Measurements from ENCODE around the gene ZNF565.

ZNF565 gene

DNA sequence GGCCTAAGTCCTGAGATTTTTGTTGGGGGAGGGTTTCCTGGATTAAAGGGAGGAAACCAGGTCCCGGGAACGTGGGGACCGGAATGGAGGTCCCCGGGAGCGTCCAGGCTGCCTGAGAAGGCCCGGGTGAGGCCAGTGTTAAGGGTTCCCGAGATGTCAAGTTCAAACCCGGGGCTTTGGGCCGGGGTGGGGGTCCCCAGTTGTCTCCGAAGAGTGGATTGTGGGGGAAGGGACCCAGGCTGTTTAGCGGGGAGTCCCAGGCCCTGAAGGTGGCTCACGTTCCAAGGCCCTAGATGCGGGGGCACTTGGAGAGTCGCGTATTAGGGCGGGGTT, 62.5 kb downstream of the ZNF565 start:
- Histone ChIP-seq H3K4me3 (replicated peaks; ENCODE audit: insufficient read depth, low read length) (no peak overlapping the region), H3K27ac (replicated peaks) (no peak overlapping the region), H3K27me3 (ENCODE audit: insufficient read depth, poor library complexity, severe bottlenecking) (no peaks in the 10 kb centered on the region)
- DNase-seq (ENCODE audit: low read depth in 1 of 2, low spot score in 1 of 2), result no peak
- TF ChIP-seq POLR2AphosphoS5 (IDR thresholded peaks at IDR 0.05; ENCODE audit: low read depth) (no peak), SPI1 (IDR thresholded peaks at IDR 0.05; ENCODE audit: borderline replicate concordance, low read depth) (no peak), GABPA (IDR thresholded peaks at IDR 0.05; ENCODE audit: low read depth) (no peak)
- TF ChIP-seq, protein P1, sequence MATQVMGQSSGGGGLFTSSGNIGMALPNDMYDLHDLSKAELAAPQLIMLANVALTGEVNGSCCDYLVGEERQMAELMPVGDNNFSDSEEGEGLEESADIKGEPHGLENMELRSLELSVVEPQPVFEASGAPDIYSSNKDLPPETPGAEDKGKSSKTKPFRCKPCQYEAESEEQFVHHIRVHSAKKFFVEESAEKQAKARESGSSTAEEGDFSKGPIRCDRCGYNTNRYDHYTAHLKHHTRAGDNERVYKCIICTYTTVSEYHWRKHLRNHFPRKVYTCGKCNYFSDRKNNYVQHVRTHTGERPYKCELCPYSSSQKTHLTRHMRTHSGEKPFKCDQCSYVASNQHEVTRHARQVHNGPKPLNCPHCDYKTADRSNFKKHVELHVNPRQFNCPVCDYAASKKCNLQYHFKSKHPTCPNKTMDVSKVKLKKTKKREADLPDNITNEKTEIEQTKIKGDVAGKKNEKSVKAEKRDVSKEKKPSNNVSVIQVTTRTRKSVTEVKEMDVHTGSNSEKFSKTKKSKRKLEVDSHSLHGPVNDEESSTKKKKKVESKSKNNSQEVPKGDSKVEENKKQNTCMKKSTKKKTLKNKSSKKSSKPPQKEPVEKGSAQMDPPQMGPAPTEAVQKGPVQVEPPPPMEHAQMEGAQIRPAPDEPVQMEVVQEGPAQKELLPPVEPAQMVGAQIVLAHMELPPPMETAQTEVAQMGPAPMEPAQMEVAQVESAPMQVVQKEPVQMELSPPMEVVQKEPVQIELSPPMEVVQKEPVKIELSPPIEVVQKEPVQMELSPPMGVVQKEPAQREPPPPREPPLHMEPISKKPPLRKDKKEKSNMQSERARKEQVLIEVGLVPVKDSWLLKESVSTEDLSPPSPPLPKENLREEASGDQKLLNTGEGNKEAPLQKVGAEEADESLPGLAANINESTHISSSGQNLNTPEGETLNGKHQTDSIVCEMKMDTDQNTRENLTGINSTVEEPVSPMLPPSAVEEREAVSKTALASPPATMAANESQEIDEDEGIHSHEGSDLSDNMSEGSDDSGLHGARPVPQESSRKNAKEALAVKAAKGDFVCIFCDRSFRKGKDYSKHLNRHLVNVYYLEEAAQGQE (IDR thresholded peaks at IDR 0.05; ENCODE audit: insufficient replicate concordance, low read depth), result no peak
- TF ChIP-seq, protein P2, sequence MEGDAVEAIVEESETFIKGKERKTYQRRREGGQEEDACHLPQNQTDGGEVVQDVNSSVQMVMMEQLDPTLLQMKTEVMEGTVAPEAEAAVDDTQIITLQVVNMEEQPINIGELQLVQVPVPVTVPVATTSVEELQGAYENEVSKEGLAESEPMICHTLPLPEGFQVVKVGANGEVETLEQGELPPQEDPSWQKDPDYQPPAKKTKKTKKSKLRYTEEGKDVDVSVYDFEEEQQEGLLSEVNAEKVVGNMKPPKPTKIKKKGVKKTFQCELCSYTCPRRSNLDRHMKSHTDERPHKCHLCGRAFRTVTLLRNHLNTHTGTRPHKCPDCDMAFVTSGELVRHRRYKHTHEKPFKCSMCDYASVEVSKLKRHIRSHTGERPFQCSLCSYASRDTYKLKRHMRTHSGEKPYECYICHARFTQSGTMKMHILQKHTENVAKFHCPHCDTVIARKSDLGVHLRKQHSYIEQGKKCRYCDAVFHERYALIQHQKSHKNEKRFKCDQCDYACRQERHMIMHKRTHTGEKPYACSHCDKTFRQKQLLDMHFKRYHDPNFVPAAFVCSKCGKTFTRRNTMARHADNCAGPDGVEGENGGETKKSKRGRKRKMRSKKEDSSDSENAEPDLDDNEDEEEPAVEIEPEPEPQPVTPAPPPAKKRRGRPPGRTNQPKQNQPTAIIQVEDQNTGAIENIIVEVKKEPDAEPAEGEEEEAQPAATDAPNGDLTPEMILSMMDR (IDR thresholded peaks at IDR 0.05; ENCODE audit: insufficient read depth, low read length), result no peak

GRCh38 chr19:36151144-36152018, 63.1 kb downstream of the ZNF565 start:
- Histone ChIP-seq H3K27me3 (ENCODE audit: insufficient read depth, poor library complexity, severe bottlenecking) (no peaks in the 10 kb centered on the region), H3K4me3 (replicated peaks; ENCODE audit: insufficient read depth, low read length) (no peak overlapping the region), H3K27ac (replicated peaks) (no peak overlapping the region)
- DNase-seq (ENCODE audit: low read depth in 1 of 2, low spot score in 1 of 2), result no peak
- no peak for TF ChIP-seq POLR2AphosphoS5 (IDR thresholded peaks at IDR 0.05; ENCODE audit: low read depth)
- TF ChIP-seq, protein P2 (IDR thresholded peaks at IDR 0.05; ENCODE audit: insufficient read depth, low read length), result no peak
- TF ChIP-seq, protein P1 (IDR thresholded peaks at IDR 0.05; ENCODE audit: insufficient replicate concordance, low read depth), result no peak
- TF ChIP-seq GABPA (IDR thresholded peaks at IDR 0.05; ENCODE audit: low read depth), result no peak
- no peak for TF ChIP-seq SPI1 (IDR thresholded peaks at IDR 0.05; ENCODE audit: borderline replicate concordance, low read depth)

- H3K27me3 ChIP-seq (ENCODE audit: insufficient read depth, poor library complexity, severe bottlenecking), result no peaks in the 10 kb centered on the region
- H3K27ac ChIP-seq (replicated peaks), result no peak overlapping the region
- no peak for TF ChIP-seq SPI1 (IDR thresholded peaks at IDR 0.05; ENCODE audit: borderline replicate concordance, low read depth)
- TF ChIP-seq GABPA (IDR thresholded peaks at IDR 0.05; ENCODE audit: low read depth), result no peak
- no peak for TF ChIP-seq POLR2AphosphoS5 (IDR thresholded peaks at IDR 0.05; ENCODE audit: low read depth)
- TF ChIP-seq, protein P1 (IDR thresholded peaks at IDR 0.05; ENCODE audit: insufficient replicate concordance, low read depth), result no peak
- TF ChIP-seq, protein P2 (IDR thresholded peaks at IDR 0.05; ENCODE audit: insufficient read depth, low read length), result no peak
- H3K4me3 ChIP-seq (replicated peaks; ENCODE audit: insufficient read depth, low read length), result no peak overlapping the region
- no peak for DNase-seq (ENCODE audit: low read depth in 1 of 2, low spot score in 1 of 2)
These were observed 63.9 kb downstream of the ZNF565 start for GRCh38 chr19:36150586-36150985.
